Nephron progenitor cell (in vitro differentiated cells): ENCODE data around the gene IRX2.

Source experiments
- DNase-seq: peaks from one replicate; pipeline ENCODE4 v3.0.0; 2021
- H3K27ac Mint-ChIP-seq: 2 replicates; pipeline ENCODE4 v1.8.0; 2021; ENCODE audit warnings: mild to moderate bottlenecking, moderate library complexity, mixed read lengths
- H3K27me3 Mint-ChIP-seq: 2 replicates; pipeline ENCODE4 v1.8.0; 2021; ENCODE audit warnings: mild to moderate bottlenecking, low read depth, mixed read lengths; ENCODE audit not compliant: poor library complexity
- H3K36me3 Mint-ChIP-seq: 2 replicates; pipeline ENCODE4 v1.8.0; 2021; ENCODE audit warnings: low read depth, mixed read lengths
- H3K4me1 Mint-ChIP-seq: 2 replicates; pipeline ENCODE4 v1.8.0; 2021; ENCODE audit warnings: mixed read lengths
- H3K4me3 Mint-ChIP-seq: 2 replicates; pipeline ENCODE4 v1.8.0; 2021; ENCODE audit warnings: mild to moderate bottlenecking, moderate library complexity, mixed read lengths
- H3K9me3 Mint-ChIP-seq: 2 replicates; pipeline ENCODE4 v1.8.0; 2021; ENCODE audit warnings: mild to moderate bottlenecking, moderate library complexity, mixed read lengths
- TF ChIP-seq, protein P1 (sequence below): fragments of 200-600 bp; sonication (generic); IDR thresholded peaks from 2 replicates; pipeline ENCODE4 v1.5.0; 2021; ENCODE audit warnings: antibody characterized with exemption

The IRX2 gene

DNA sequence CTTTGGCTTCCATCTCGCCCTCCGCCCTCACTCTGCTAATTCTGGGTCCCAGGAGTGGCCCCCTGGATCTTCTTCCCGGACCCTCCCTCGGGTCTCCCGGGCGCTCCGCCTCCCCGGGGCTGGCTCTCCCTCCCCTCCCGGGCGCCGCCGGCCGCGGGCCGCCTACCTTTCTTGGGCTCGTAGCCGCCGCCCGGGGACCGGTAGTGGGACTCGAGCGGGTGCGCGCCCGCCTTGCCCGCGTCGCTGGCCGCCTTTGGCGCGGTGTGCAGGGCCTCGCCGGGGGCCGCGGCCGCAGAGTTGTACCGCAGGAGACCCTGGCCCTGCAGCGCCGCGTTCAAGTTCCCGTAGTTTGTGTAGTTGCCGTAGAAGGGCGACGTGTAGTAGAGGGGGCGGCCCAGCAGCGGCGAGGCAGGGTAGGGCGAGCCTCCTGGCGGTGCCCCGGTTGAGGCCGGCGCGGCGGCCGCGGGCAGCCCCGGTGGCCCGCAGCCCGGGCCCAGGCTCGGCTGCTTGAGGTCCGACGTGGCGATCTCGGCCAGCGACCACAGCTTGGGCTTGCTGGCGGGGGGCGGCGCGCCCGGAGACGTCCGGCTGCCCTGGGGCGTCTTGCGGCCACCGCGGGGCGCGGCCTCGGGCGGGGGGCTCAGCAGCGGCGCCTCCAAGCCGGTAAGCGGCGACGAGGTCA, 3.2 kb downstream of the IRX2 start:
- H3K27me3 Mint-ChIP-seq: peaks cover 62% of the 10 kb centered on the region
- H3K4me3 Mint-ChIP-seq: no peak overlapping the region

DNA sequence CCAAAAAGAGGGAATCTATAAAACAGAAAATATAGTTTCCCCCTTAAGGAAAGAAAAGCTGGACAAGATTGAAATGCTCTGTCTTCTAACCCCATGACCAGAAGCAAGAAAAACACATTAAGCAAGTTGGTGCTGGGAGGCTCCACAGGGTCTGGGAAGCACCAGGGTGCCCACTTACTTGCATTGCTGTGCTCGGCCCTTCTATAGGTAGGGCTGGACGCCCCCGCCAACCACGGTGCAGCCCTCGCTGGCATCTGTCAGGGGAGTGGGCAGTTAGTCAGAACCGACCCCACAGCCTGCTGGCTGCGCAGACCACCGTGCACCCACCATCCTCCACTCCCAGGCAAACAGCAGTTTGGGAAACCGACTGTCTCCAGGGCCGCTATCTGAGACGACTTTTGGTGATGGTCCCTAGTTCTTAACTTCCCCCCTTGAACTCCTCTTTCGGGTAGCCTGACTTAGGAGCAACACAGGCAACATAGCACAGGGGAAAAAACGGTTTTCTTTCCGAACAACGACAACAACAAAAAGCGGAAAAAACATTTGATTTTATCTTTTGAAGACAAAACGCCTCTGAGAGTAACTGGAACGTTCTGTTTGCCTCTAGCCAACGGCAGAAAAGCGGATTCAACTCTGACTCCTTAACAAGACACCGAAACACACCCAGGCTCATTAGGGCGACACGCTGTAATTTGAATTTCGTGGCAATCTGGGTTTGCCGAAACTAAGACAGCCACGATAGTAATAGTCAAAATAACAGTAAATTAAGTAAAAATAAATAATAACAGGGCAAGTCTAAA, 3.9 kb downstream of the IRX2 start:
- TF ChIP-seq, protein P1, sequence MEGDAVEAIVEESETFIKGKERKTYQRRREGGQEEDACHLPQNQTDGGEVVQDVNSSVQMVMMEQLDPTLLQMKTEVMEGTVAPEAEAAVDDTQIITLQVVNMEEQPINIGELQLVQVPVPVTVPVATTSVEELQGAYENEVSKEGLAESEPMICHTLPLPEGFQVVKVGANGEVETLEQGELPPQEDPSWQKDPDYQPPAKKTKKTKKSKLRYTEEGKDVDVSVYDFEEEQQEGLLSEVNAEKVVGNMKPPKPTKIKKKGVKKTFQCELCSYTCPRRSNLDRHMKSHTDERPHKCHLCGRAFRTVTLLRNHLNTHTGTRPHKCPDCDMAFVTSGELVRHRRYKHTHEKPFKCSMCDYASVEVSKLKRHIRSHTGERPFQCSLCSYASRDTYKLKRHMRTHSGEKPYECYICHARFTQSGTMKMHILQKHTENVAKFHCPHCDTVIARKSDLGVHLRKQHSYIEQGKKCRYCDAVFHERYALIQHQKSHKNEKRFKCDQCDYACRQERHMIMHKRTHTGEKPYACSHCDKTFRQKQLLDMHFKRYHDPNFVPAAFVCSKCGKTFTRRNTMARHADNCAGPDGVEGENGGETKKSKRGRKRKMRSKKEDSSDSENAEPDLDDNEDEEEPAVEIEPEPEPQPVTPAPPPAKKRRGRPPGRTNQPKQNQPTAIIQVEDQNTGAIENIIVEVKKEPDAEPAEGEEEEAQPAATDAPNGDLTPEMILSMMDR: no peak
- no peak for DNase-seq
- peaks cover 9% of the 10 kb centered on the region for H3K9me3 Mint-ChIP-seq
- H3K27ac Mint-ChIP-seq: no peak overlapping the region
- H3K4me3 Mint-ChIP-seq: no peak overlapping the region
- peaks cover 44% of the 10 kb centered on the region for H3K4me1 Mint-ChIP-seq
- peaks cover 62% of the 10 kb centered on the region for H3K27me3 Mint-ChIP-seq
- H3K36me3 Mint-ChIP-seq: peaks cover 24% of the 10 kb centered on the region

More for the DNA sequence above, 3.2 kb downstream of the IRX2 start:
- Mint-ChIP-seq H3K27ac (no peak overlapping the region), H3K9me3 (peaks cover 9% of the 10 kb centered on the region), H3K4me1 (peaks cover 41% of the 10 kb centered on the region), H3K36me3 (peaks cover 24% of the 10 kb centered on the region)
- no peak for DNase-seq
- TF ChIP-seq, protein P1: no peak

DNA sequence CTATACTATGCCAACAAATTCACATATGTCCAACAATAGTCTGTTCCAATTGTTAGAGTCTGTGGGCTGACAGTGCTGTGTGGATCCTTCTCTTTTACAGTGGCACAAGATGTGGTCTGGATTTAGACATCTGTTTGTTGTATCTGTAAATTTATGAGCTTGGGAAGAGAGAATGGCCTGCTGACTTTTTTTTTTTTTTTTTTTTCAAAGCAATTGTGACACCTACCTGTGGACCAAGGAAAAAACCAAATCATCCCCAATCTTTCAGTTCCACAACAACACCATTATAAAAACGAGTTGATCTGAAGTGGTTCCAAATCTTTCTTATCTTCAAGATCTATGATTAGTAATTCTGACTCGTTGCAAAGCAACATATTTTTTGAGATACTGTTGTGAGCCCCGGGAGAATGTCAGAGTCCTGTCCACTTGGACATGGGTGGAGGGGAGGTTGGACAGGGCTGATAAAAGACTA, 4.9 kb downstream of the IRX2 start:
- H3K36me3 Mint-ChIP-seq: peaks cover 24% of the 10 kb centered on the region
- peaks cover 9% of the 10 kb centered on the region for H3K9me3 Mint-ChIP-seq
- TF ChIP-seq, protein P1: no peak
- H3K4me3 Mint-ChIP-seq: no peak overlapping the region
- no peak overlapping the region for H3K27ac Mint-ChIP-seq
- peaks cover 46% of the 10 kb centered on the region for H3K4me1 Mint-ChIP-seq
- H3K27me3 Mint-ChIP-seq: peaks cover 66% of the 10 kb centered on the region
- no peak for DNase-seq

DNA sequence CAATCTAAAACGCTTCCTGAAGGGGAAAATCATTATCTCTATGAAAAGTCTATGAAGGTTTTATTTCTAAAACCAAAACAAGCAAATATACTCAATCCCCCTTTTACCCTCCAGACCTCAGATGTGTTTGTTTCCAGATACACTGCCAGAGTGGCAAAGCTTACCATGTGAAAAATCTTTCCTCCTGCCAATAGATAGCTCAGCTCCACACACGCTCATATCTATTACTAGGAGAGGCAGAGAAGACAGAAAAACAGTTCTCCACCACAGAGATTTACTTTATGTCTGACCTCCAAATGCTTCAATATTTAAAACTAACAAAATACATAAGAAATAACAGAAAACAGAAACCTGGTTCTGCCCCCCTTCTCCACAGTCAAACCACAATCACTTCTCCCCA, 7.0 kb downstream of the IRX2 start:
- Mint-ChIP-seq H3K4me3 (no peak overlapping the region), H3K27ac (no peak overlapping the region), H3K27me3 (peaks cover 75% of the 10 kb centered on the region), H3K9me3 (peaks cover 4% of the 10 kb centered on the region), H3K4me1 (peaks cover 40% of the 10 kb centered on the region), H3K36me3 (peaks cover 16% of the 10 kb centered on the region)
- TF ChIP-seq, protein P1: no peak
- DNase-seq: no peak

DNA sequence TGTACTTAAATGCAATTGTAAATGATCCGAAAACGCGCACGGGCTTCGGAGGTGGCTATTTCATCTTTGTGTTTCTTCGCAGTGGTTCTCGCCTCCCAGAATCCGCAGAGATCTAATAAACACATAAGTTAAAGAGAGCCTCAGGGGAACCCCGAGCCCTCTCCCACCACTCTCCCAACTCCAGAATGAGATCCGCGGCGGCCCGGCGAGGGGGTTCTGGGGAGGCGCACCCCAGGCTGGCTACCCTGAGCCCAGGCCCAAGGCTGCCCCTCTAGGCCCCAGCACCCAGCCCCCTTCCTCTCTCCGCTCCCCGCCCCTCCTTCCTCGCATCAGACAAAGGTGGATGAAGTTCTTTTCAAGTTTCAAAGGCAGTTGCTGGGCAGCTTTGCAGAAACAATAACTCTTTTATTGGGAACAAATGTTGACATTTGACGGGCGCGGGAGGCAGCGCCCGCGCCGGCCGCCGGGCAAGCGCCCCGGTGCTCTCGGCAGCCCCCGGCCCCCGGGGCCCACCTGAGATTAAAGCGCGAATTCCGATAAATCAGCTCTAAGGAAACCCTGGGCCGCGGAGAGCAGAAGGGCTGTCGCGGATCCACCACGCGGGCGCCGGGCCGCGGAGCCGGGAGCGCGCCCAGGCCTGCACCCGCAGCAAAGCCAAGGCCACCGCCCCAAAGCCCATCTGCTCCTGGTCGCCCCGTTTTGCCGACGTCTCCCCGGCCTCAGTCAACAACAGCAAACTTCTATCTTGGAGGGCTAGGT, 8.4 kb downstream of the IRX2 start:
- DNase-seq: peak; percentile 48
- Mint-ChIP-seq H3K4me1 (peaks cover 37% of the 10 kb centered on the region), H3K4me3 (peak overlapping the region; percentile 69), H3K27ac (no peak overlapping the region), H3K27me3 (peaks cover 85% of the 10 kb centered on the region), H3K36me3 (peaks cover 11% of the 10 kb centered on the region), H3K9me3 (no peaks in the 10 kb centered on the region)
- TF ChIP-seq, protein P1: no peak
